OCI-LY7 (cell line): ENCODE results near the gene LLPH. TPM values are rescaled to one million over a fixed set of nuclear protein-coding genes. Genes with fewer than 3 reads are reported as not detected.

Source experiments
- BruUV-seq: library from RNA; stranded (reverse); fragments of 400-500 nt; replicated peaks from 2 replicates; lab custom pipeline; 2021; lab: Mats Ljungman, UMichigan
- CTCF ChIA-PET: fragments of 300-600 bp; sonication (Branson Sonifier 250); formaldehyde crosslinking; loops from one replicate; lab custom pipeline; 2022; ENCODE audit warnings: antibody characterized with exemption; ENCODE audit not compliant: unreplicated experiment; lab: Charles Lee
- POLR2A ChIA-PET: fragments of 300-600 bp; sonication (Branson Sonifier 250); formaldehyde crosslinking; loops from one replicate; lab custom pipeline; 2022; ENCODE audit warnings: antibody characterized with exemption; lab: Charles Lee
- DNase-seq: peaks from one replicate; pipeline ENCODE4 v3.0.0-alpha.2; 2015; ENCODE audit warnings: low spot score
- H2AFZ ChIP-seq: fragments of 200-600 bp; sonication (generic), shearing (Covaris generic); 2 replicates; pipeline ENCODE4 v1.6.1; 2014; ENCODE audit warnings: mild to moderate bottlenecking, antibody characterized with exemption, low read length, moderate library complexity
- H3K27ac ChIP-seq: fragments of 200-600 bp; sonication (generic); 2 replicates; pipeline ENCODE4 v1.5.1; 2014; ENCODE audit warnings: mixed run types, low read depth, mild to moderate bottlenecking, moderate library complexity, low read length, inconsistent platforms; ENCODE audit not compliant: poor library complexity, severe bottlenecking
- H3K36me3 ChIP-seq: fragments of 200-600 bp; sonication (generic); 2 replicates; pipeline ENCODE4 v1.6.1; 2014; ENCODE audit warnings: mild to moderate bottlenecking, antibody characterized with exemption, low read length, moderate library complexity, mixed read lengths; ENCODE audit not compliant: insufficient read depth
- H3K4me1 ChIP-seq: fragments of 200-600 bp; sonication (generic); 2 replicates; pipeline ENCODE4 v1.5.1; 2014; ENCODE audit warnings: mild to moderate bottlenecking, low read length; ENCODE audit not compliant: insufficient read depth, poor library complexity, severe bottlenecking
- H3K4me2 ChIP-seq: fragments of 200-600 bp; sonication (generic); 2 replicates; pipeline ENCODE4 v1.6.1; 2014; ENCODE audit warnings: mild to moderate bottlenecking, low read length
- H3K4me3 ChIP-seq: fragments of 200-600 bp; sonication (generic); 2 replicates; pipeline ENCODE4 v1.5.1; 2014; ENCODE audit warnings: mild to moderate bottlenecking, low read depth, low read length; ENCODE audit not compliant: poor library complexity, severe bottlenecking
- H3K79me2 ChIP-seq: fragments of 200-600 bp; sonication (generic); 2 replicates; pipeline ENCODE4 v1.6.1; 2016; ENCODE audit warnings: low read depth, mild to moderate bottlenecking, low read length, moderate library complexity, mixed read lengths; ENCODE audit not compliant: insufficient read depth
- H3K9me2 ChIP-seq: fragments of 200-600 bp; sonication (generic); 2 replicates; pipeline ENCODE4 v1.6.1; 2016; ENCODE audit warnings: mild to moderate bottlenecking, low read length, mixed read lengths; ENCODE audit not compliant: insufficient read depth
- H3K9me3 ChIP-seq: fragments of 200-600 bp; sonication (generic); 2 replicates; pipeline ENCODE4 v1.6.1; 2014; ENCODE audit warnings: mild to moderate bottlenecking, mixed run types, low read length, mixed read lengths
- H4K20me1 ChIP-seq: fragments of 200-600 bp; sonication (generic); 2 replicates; pipeline ENCODE4 v1.6.1; 2014; ENCODE audit warnings: mild to moderate bottlenecking, antibody characterized with exemption, low read length, moderate library complexity, mixed read lengths; ENCODE audit not compliant: insufficient read depth
- EZH2phosphoT487 ChIP-seq: fragments of 200-600 bp; sonication (generic); IDR thresholded peaks from 2 replicates; pipeline ENCODE4 v1.6.1; 2018; ENCODE audit warnings: low read depth, borderline replicate concordance, mild to moderate bottlenecking, mixed run types, antibody characterized with exemption, low read length, moderate library complexity, mixed read lengths
- intact Hi-C: fragments of 100-400 bp; cut with micrococcal nuclease; formaldehyde crosslinking; loops from one replicate; pipeline ENCODE4 v1.10.0; 2022; ENCODE audit not compliant: unreplicated experiment
- total RNA-seq, 2 experiments: library from RNA; depleted of rRNA in 1 of 2; stranded (reverse); fragments of >200 nt in 1 of 2; shearing (Covaris generic) in 1 of 2; gene quantifications; 2 replicates each; pipeline ENCODE4 v1.2.3, GENCODE V29; 2014 to 2022
- TF ChIP-seq, protein P1 (sequence below): fragments of 200-600 bp; sonication (generic); conservative IDR thresholded peaks from 2 replicates; pipeline ENCODE4 v1.5.1; 2014; ENCODE audit warnings: mild to moderate bottlenecking, antibody characterized with exemption, low read length, moderate library complexity, mixed read lengths

LLPH gene
- total RNA-seq, 2 experiments from 2014 or later: 5.7 to 39.6 TPM

DNA sequence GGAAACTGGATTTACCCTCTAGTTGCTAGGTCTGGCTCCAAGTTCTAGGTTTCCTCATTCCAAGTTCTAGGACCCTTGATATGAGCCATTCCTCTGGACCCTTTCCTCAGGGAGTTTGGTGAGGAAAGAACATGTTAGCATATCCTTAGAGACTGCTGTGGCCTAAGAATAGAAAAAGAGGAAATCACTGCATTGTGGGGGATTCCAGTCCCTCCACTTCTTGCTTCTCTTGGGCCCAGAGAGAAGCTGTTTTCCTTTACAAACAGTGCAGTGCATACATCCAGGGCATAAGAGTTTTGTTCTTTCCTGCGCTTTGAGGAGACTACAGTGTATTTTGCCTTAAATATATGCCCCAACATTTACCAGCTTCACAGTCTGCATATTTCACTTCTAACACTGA is 59.0 kb downstream of the LLPH start:
- no peak for DNase-seq
- Histone ChIP-seq H3K4me3 (no peak overlapping the region), H3K36me3 (no peaks in the 10 kb centered on the region), H3K79me2 (no peaks in the 10 kb centered on the region), H3K4me2 (no peak overlapping the region), H4K20me1 (no peaks in the 10 kb centered on the region), H3K4me1 (no peaks in the 10 kb centered on the region), H2AFZ (no peak overlapping the region), H3K9me3 (no peaks in the 10 kb centered on the region), H3K9me2 (no peaks in the 10 kb centered on the region), H3K27ac (no peak overlapping the region)
- intact Hi-C loops: no loop called here
- ChIA-PET POLR2A (interaction anchor here (0.6 to 0.7 kb wide), 3 partner anchors 14 to 840 kb away, joined by 3 to 4 read pairs (median 3); no protein-coding TSS in a partner anchor), CTCF (no interaction called here)
- BruUV-seq: no TSS peak
- TF ChIP-seq, protein P1, sequence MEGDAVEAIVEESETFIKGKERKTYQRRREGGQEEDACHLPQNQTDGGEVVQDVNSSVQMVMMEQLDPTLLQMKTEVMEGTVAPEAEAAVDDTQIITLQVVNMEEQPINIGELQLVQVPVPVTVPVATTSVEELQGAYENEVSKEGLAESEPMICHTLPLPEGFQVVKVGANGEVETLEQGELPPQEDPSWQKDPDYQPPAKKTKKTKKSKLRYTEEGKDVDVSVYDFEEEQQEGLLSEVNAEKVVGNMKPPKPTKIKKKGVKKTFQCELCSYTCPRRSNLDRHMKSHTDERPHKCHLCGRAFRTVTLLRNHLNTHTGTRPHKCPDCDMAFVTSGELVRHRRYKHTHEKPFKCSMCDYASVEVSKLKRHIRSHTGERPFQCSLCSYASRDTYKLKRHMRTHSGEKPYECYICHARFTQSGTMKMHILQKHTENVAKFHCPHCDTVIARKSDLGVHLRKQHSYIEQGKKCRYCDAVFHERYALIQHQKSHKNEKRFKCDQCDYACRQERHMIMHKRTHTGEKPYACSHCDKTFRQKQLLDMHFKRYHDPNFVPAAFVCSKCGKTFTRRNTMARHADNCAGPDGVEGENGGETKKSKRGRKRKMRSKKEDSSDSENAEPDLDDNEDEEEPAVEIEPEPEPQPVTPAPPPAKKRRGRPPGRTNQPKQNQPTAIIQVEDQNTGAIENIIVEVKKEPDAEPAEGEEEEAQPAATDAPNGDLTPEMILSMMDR: no peak
- TF ChIP-seq EZH2phosphoT487: no peak

DNA sequence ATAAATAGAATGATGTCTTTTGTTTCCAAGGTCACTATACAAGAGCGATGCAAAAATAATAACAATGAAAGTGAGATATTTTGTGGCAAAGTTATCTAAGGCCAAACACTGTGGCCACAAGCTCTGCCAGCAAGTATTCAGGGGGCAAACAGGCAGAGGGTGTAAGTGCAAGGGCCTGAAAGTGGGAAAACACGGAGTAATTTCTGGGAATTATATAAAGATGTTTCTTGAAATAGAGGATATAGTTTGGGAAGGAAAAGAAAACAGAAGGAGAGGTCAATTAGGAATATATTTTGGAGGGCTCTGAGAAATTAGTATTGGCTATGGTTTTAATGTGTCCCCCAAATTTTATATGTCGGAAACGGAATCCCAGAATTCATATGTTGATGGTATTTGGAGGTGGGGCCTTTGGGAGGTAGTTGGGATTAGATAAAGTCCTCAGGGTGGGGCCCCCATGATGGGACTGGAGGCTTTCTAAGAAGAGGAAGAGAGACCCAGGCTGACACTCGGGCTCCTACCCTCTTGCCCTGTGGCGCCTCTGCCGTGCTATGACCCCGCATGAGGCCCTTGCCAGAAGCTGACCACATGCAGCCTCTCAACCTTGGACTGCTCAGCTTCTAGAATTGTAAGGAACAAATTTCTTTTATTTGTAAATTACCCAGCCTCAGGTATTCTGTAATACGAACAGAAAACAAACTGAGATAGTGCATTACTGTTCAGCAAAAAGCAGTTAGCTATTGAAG is 60.0 kb downstream of the LLPH start:
- Histone ChIP-seq H3K9me3 (no peaks in the 10 kb centered on the region), H3K79me2 (no peaks in the 10 kb centered on the region), H2AFZ (no peak overlapping the region), H4K20me1 (no peaks in the 10 kb centered on the region), H3K4me1 (no peaks in the 10 kb centered on the region), H3K4me2 (no peak overlapping the region), H3K4me3 (no peak overlapping the region), H3K27ac (no peak overlapping the region), H3K9me2 (no peaks in the 10 kb centered on the region), H3K36me3 (no peaks in the 10 kb centered on the region)
- ChIA-PET CTCF (no interaction called here), POLR2A (interaction anchor here (0.7 kb wide), 1 partner anchor 18 kb away, joined by 3 read pairs; no protein-coding TSS in a partner anchor)
- DNase-seq: no peak
- TF ChIP-seq, protein P1: no peak
- no peak for TF ChIP-seq EZH2phosphoT487
- no TSS peak for BruUV-seq
- intact Hi-C loops: no loop called here

DNA sequence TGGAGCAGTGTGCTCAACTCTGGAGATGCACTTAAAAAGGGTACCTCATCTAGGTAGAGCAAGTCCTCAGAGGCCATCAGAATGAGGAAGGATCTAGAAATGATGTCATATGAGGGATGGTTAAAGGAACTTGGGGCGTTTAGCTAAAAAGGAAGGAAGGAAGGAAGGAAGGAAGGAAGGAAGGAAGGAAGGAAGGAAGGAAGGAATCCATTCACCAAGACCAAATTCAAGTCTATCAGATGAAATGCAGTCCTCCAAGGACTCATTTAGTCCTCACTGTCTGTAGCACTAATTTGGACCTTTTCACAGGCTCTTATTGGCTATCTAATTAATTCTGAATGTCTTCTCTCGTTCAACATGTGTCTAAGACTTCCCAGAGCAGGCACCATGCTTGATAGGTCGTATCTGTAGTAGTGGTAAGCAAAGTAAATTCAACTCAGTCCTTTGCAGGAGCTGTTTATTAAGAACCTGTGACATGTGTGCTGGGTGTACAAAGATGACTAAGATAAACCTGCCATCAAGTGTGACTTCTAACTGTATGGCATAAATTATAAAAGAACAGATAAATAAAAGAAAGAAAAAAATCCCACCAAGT is 63.5 kb downstream of the LLPH start:
- intact Hi-C loops: no loop called here
- no TSS peak for BruUV-seq
- Histone ChIP-seq H3K4me1 (no peaks in the 10 kb centered on the region), H3K79me2 (no peaks in the 10 kb centered on the region), H3K27ac (no peak overlapping the region), H2AFZ (no peak overlapping the region), H3K4me2 (no peak overlapping the region), H3K4me3 (no peak overlapping the region), H3K9me2 (no peaks in the 10 kb centered on the region), H3K36me3 (no peaks in the 10 kb centered on the region), H3K9me3 (no peaks in the 10 kb centered on the region), H4K20me1 (no peaks in the 10 kb centered on the region)
- POLR2A ChIA-PET: interaction anchor here (0.7 kb wide), 1 partner anchor 692 kb away, joined by 3 read pairs; no protein-coding TSS in a partner anchor
- CTCF ChIA-PET: no interaction called here
- DNase-seq: no peak
- TF ChIP-seq, protein P1: no peak
- TF ChIP-seq EZH2phosphoT487: no peak
